SK-N-SH (cell line): Measurements from ENCODE around the gene MPP3. TPM values are rescaled to one million over a fixed set of nuclear protein-coding genes. Genes with fewer than 3 reads are reported as not detected.

Experiments
- CTCF ChIA-PET: fragments of 300-600, 350-600 bp; formaldehyde crosslinking; extraction: SDS; loops from one replicate; lab custom pipeline; 2021; lab: Yijun Ruan, JAX
- POLR2A ChIA-PET: fragments of 350-600 bp; sonication (Branson Sonifier 250); formaldehyde crosslinking; extraction: SDS; loops from one replicate; lab custom pipeline; 2020; ENCODE audit warnings: antibody characterized with exemption, inconsistent platforms; lab: Yijun Ruan, JAX
- DNase-seq: peaks from one replicate; pipeline ENCODE4 v3.0.0; 2012
- H2AFZ ChIP-seq: fragments of 200-600 bp; sonication (generic); 2 replicates; pipeline ENCODE4 v1.8.1; 2016; ENCODE audit warnings: antibody characterized with exemption, mild to moderate bottlenecking, low read depth
- H3F3A ChIP-seq: fragments of 200-600 bp; sonication (generic); replicated peaks from 2 replicates; pipeline ENCODE3; 2016; ENCODE audit warnings: antibody characterized with exemption, mild to moderate bottlenecking; ENCODE audit not compliant: insufficient read depth
- H3K27ac ChIP-seq, 2 experiments: fragments of 200-500 bp in 1 of 2; fragments of 200-600 bp in 1 of 2; sonication (Bioruptor generic) in 1 of 2; sonication (generic), shearing (Covaris generic) in 1 of 2; 2 replicates each; pipeline versions ENCODE4 v1.5.1 to v1.6.1; 2014 to 2016; ENCODE audit warnings: low read depth in 2 of 2, inconsistent platforms in 1 of 2, low read length in 1 of 2, mild to moderate bottlenecking in 1 of 2, mixed read lengths in 1 of 2
- H3K27me3 ChIP-seq: fragments of 200-600 bp; sonication (generic), shearing (Covaris generic); 2 replicates; pipeline ENCODE4 v1.6.1; 2016; ENCODE audit warnings: mixed run types; ENCODE audit not compliant: insufficient read depth
- H3K36me3 ChIP-seq, 2 experiments: fragments of 200-500 bp in 1 of 2; fragments of 200-600 bp in 1 of 2; sonication (Bioruptor generic) in 1 of 2; sonication (generic) in 1 of 2; replicated peaks in 1 of 2; 2 replicates each; pipeline versions ENCODE3 to v1.5.1; 2014 to 2016; ENCODE audit warnings: low read length in 1 of 2, mild to moderate bottlenecking in 1 of 2; ENCODE audit not compliant: insufficient read depth in 2 of 2, control insufficient read depth in 1 of 2
- H3K4me1 ChIP-seq, 2 experiments: fragments of 200-500 bp in 1 of 2; fragments of 200-600 bp in 1 of 2; sonication (Bioruptor generic) in 1 of 2; sonication (generic), shearing (Covaris generic) in 1 of 2; 2 replicates each; pipeline versions ENCODE4 v1.5.1 to v1.6.1; 2014 to 2016; ENCODE audit warnings: low read depth in 1 of 2, low read length in 1 of 2, mixed run types in 1 of 2; ENCODE audit not compliant: insufficient read depth in 2 of 2, control insufficient read depth in 1 of 2
- H3K4me2 ChIP-seq: fragments of 200-600 bp; sonication (generic), shearing (Covaris generic); 2 replicates; pipeline ENCODE4 v1.6.1; 2017; ENCODE audit warnings: mixed run types
- H3K4me3 ChIP-seq, 2 experiments: fragments of 200-500 bp in 1 of 2; fragments of 200-600 bp in 1 of 2; sonication (Bioruptor generic) in 1 of 2; sonication (generic), shearing (Covaris generic) in 1 of 2; 2 replicates each; pipeline versions ENCODE4 v1.5.1 to v1.8.1; 2014 to 2016; ENCODE audit warnings: low read depth in 2 of 2, inconsistent platforms in 1 of 2, low read length in 1 of 2, mild to moderate bottlenecking in 1 of 2, mixed read lengths in 1 of 2, moderate library complexity in 1 of 2
- H3K79me2 ChIP-seq: fragments of 200-600 bp; sonication (generic); 2 replicates; pipeline ENCODE4 v1.8.1; 2017; ENCODE audit warnings: mild to moderate bottlenecking; ENCODE audit not compliant: insufficient read depth
- H3K9ac ChIP-seq: fragments of 200-600 bp; sonication (generic); 2 replicates; pipeline ENCODE4 v1.6.1; 2017; ENCODE audit warnings: mixed run types
- H3K9me2 ChIP-seq: fragments of 200-600 bp; sonication (generic); 2 replicates; pipeline ENCODE4 v1.6.1; 2017; ENCODE audit warnings: mixed run types
- H3K9me3 ChIP-seq: fragments of 200-600 bp; sonication (generic); 2 replicates; pipeline ENCODE4 v1.6.1; 2017; ENCODE audit warnings: mixed run types, mild to moderate bottlenecking, moderate library complexity
- H4K20me1 ChIP-seq: fragments of 200-600 bp; sonication (generic); 2 replicates; pipeline ENCODE4 v1.6.1; 2017; ENCODE audit warnings: mild to moderate bottlenecking, mixed run types; ENCODE audit not compliant: insufficient read depth
- CHD2 ChIP-seq: fragments of 150-350 bp; IDR thresholded peaks from 2 replicates; pipeline ENCODE4 v1.6.1; 2018; ENCODE audit warnings: low read length; ENCODE audit not compliant: partially characterized antibody
- EP300 ChIP-seq, 2 experiments: IDR thresholded peaks; 2 replicates each; pipeline versions ENCODE4 v1.4.0 to v1.6.1; 2012; ENCODE audit warnings: borderline replicate concordance in 1 of 2, low read depth in 1 of 2, low read length in 1 of 2
- EZH2phosphoT487 ChIP-seq: fragments of 200-600 bp; sonication (generic); IDR thresholded peaks from 2 replicates; pipeline ENCODE4 v1.6.1; 2017; ENCODE audit warnings: low read depth, mixed run types, mild to moderate bottlenecking, antibody characterized with exemption, moderate library complexity, borderline replicate concordance
- GABPA ChIP-seq: IDR thresholded peaks from 2 replicates; pipeline ENCODE4 v1.4.0; 2012; ENCODE audit warnings: low read depth, mild to moderate bottlenecking
- JUND ChIP-seq: IDR thresholded peaks from 2 replicates; pipeline ENCODE4 v1.4.0; 2012
- RFX5 ChIP-seq: IDR thresholded peaks from 2 replicates; pipeline ENCODE4 v1.6.1; 2012; ENCODE audit warnings: mild to moderate bottlenecking, improper control_type of control experiment, low read length
- SMC3 ChIP-seq: IDR thresholded peaks from 2 replicates; pipeline ENCODE4 v1.6.1; 2012; ENCODE audit warnings: low read depth, low read length, improper control_type of control experiment
- TCF12 ChIP-seq: IDR thresholded peaks from 2 replicates; pipeline ENCODE4 v1.4.0; 2012
- WGBS: methylation state at CpG from one replicate; pipeline ENCODE4 v1.1.6; 2017; ENCODE audit warnings: low lambda C conversion rate; 5-methylcytosine and 5-hydroxymethylcytosine counted together
- polyA plus RNA-seq, 3 experiments: library from polyadenylated mRNA; depleted of rRNA; stranded (reverse); fragments of >200 nt; gene quantifications; 2 replicates each; pipeline ENCODE4 v1.2.3, GENCODE V29; 2012
- TF ChIP-seq, protein P1 (sequence below): IDR thresholded peaks from 2 replicates; pipeline ENCODE4; 2012
- TF ChIP-seq, protein P2 (sequence below): fragments of 150-350 bp; IDR thresholded peaks from 2 replicates; pipeline ENCODE4 v1.6.1; 2017; ENCODE audit warnings: antibody characterized with exemption, low read length, low read depth, borderline replicate concordance

Gene MPP3
- polyA plus RNA-seq, 1 of the 3 experiments (the other 2 are of a cell fraction) = 14.1 TPM

DNA sequence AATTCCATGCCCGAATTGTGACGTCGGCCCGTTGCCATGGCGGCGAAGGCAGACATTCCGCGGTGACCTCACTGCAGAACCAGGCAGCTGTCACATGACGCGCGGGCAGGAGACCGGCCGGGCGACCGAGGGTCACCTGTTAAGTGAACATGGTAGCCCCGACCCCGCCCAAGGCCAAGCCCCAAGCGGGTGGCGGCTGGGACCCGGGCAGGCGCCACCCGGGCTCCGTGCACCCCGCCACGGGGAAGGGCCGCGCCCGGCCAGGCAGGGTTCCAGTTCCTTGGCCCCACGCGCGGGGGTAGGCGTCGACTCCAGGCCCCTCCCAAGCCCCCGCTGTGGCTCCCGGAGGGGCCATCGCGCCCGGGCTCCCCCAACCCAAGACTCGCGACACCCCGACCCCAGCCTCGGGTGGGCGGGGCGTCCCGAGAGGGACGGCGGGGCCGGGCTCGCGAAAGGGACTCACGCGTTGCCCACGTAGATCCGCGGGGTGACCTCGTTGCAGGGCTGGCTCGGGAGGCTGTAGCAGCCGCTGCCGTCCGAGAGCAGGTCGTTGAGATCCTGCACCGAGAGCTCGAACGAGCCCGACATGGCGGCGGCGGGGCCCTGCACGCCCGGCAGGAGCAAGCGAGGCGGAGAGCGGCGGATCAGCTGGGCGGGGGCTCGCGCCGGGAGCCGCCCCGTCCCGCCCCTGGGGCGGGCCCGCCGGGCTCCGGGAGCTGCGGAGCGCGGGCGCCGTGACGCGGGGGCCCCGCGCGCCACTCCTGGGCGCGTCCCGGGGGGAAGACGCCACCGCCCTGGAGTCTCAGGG is 54.4 kb downstream of the MPP3 start, which contains the start of gene DUSP3 (continued):
- TF ChIP-seq, protein P1, sequence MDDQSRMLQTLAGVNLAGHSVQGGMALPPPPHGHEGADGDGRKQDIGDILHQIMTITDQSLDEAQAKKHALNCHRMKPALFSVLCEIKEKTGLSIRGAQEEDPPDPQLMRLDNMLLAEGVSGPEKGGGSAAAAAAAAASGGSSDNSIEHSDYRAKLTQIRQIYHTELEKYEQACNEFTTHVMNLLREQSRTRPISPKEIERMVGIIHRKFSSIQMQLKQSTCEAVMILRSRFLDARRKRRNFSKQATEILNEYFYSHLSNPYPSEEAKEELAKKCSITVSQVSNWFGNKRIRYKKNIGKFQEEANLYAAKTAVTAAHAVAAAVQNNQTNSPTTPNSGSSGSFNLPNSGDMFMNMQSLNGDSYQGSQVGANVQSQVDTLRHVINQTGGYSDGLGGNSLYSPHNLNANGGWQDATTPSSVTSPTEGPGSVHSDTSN = peak; percentile 30; the same call in 1 of the 2 replicates
- no peak for TF ChIP-seq EP300 (IDR thresholded peaks at IDR 0.05; ENCODE audit: borderline replicate concordance in 1 of 2, low read depth in 1 of 2, low read length in 1 of 2)

DNA sequence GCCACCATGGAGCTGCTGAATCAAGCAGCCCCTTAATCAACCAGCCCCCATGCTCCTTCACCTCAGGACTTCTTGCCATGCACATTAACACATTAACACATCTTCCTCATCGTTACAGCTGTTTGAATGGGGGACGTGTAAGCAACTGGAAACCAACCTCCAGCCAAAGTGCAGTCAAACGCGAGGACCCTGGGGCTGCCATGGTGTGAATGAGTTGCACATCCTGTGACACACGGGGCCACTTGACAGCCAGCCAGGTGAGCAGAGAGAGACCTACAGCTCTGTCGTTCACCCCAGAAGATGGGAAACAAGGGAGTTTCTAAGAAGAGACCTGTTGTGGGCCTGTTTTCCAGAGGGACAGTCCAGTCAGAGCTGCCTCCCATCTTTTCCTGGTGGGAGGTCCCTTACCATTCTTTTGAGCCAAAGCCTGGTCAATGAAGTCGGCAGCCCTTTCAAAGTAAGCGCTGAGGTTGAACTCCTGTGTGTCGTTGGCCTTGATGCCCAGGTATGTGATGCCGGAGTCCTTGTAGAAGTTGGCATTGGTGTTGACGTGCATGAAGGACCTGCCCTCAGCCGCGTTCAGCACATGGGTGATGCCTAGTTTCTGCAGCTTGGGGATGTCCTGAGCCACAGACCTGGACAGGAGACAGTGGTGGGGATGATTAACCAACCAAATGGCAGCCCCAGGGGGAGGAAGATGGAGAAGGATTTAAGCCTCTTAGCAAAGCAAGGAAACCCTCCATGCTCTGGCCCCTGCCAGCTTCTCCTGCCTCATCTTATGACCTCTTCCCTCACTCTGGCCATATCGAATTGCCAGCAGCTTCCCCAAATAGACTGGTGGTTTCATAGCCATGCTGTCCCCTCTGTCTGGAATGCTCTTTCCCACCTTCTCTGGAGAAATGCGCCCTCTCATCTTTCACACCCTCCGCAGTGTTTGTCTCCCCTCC is 58.4 kb downstream of the MPP3 start:
- no peak for DNase-seq
- H3K9me3 ChIP-seq = no peaks in the 10 kb centered on the region
- no peaks in the 10 kb centered on the region for H3K27me3 ChIP-seq
- peaks cover 6 to 8% of the 10 kb centered on the region in 2 experiments; a peak in 1 of 4 replicates for H3K4me1 ChIP-seq
- no peak overlapping the region for H2AFZ ChIP-seq
- no peaks in the 10 kb centered on the region for H3K9me2 ChIP-seq
- H3K9ac ChIP-seq = no peak overlapping the region
- peaks cover 38 to 47% of the 10 kb centered on the region in 2 experiments for H3K36me3 ChIP-seq
- no peak overlapping the region for H3K4me2 ChIP-seq
- ChIA-PET CTCF (interaction anchor here (1.0 to 6.2 kb wide), 5 partner anchors 8 to 133 kb away, joined by 3 to 59 read pairs (median 6); partner anchors contain the start of gene MPP2), POLR2A (no interaction called here)
- peaks cover 51% of the 10 kb centered on the region for H3K79me2 ChIP-seq
- WGBS = 97% methylated on average over 14 of the region's 16 CpGs
- no peak overlapping the region for H3K4me3 ChIP-seq
- TF ChIP-seq CHD2 (no peak), TCF12 (no peak), SMC3 (no peak), EZH2phosphoT487 (no peak), GABPA (no peak), RFX5 (no peak), JUND (no peak)
- TF ChIP-seq, protein P2, sequence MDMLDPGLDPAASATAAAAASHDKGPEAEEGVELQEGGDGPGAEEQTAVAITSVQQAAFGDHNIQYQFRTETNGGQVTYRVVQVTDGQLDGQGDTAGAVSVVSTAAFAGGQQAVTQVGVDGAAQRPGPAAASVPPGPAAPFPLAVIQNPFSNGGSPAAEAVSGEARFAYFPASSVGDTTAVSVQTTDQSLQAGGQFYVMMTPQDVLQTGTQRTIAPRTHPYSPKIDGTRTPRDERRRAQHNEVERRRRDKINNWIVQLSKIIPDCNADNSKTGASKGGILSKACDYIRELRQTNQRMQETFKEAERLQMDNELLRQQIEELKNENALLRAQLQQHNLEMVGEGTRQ = no peak
- H3K27ac ChIP-seq = no peak overlapping the region
- peaks cover 7% of the 10 kb centered on the region for H3F3A ChIP-seq
- H4K20me1 ChIP-seq = peaks cover 15% of the 10 kb centered on the region
